Peyer's patch (tissue), 4 donors: ENCODE results near the gene EXOSC2.

Experiments
- CTCF ChIP-seq, 6 experiments: fragments of 450-650 bp in 4 of 6; fragments of 200-600 bp in 2 of 6; sonication (generic) in 1 of 6; IDR thresholded peaks; one replicate each; pipeline ENCODE4 v1.5.1; 2017 to 2019; ENCODE audit warnings: antibody characterized with exemption in 6 of 6, mild to moderate bottlenecking in 3 of 6, moderate library complexity in 1 of 6
- POLR2A ChIP-seq, 2 donors: fragments of 450-650 bp; IDR thresholded peaks; one replicate each; pipeline ENCODE4 v1.5.1; 2017; ENCODE audit warnings: antibody characterized with exemption in 2 of 2, mild to moderate bottlenecking in 2 of 2, moderate library complexity in 2 of 2

GRCh38 chr9:130651221-130651620 lies 42.4 kb upstream of the EXOSC2 start:
- TF ChIP-seq CTCF (IDR thresholded peaks at IDR 0.05) = no peak
- no peak for TF ChIP-seq POLR2A (IDR thresholded peaks at IDR 0.05)
